Osteoblast (primary cell): Measurements from ENCODE around the gene ADGRV1. TPM values are rescaled to one million over a fixed set of nuclear protein-coding genes. Genes with fewer than 3 reads are reported as not detected.

Experiments
- DNase-seq: peaks from one replicate; pipeline ENCODE4 v3.0.0; 2011; ENCODE audit warnings: low spot score, mixed read lengths; ENCODE audit not compliant: insufficient read length; ENCODE audit errors: missing footprints
- H2AFZ ChIP-seq: 2 replicates; pipeline ENCODE4 v1.6.0; 2011; ENCODE audit warnings: mild to moderate bottlenecking, low read length
- H3K27ac ChIP-seq: 2 replicates; pipeline ENCODE4 v1.5.1; 2011; ENCODE audit warnings: mild to moderate bottlenecking, low read depth, low read length, moderate library complexity
- H3K27me3 ChIP-seq: 2 replicates; pipeline ENCODE4 v1.6.0; 2012; ENCODE audit warnings: mild to moderate bottlenecking, control low read depth, inconsistent platforms, low read length, moderate library complexity; ENCODE audit not compliant: insufficient read depth
- H3K36me3 ChIP-seq: 2 replicates; pipeline ENCODE4 v1.5.1; 2011; ENCODE audit warnings: mild to moderate bottlenecking, low read length, control low read depth, moderate library complexity; ENCODE audit not compliant: insufficient read depth
- H3K4me1 ChIP-seq: 2 replicates; pipeline ENCODE4 v1.5.1; 2011; ENCODE audit warnings: mild to moderate bottlenecking, low read length, control low read depth, moderate library complexity; ENCODE audit not compliant: insufficient read depth
- H3K4me2 ChIP-seq: 2 replicates; pipeline ENCODE4 v1.6.0; 2011; ENCODE audit warnings: mild to moderate bottlenecking, low read length; ENCODE audit not compliant: insufficient read depth
- H3K4me3 ChIP-seq: fragments of 200-600 bp; sonication (generic); 3 replicates; pipeline ENCODE4 v1.5.1; 2012; ENCODE audit warnings: mild to moderate bottlenecking, low read length, inconsistent platforms; ENCODE audit not compliant: insufficient read depth
- H3K79me2 ChIP-seq: 2 replicates; pipeline ENCODE4 v1.6.0; 2012; ENCODE audit warnings: mild to moderate bottlenecking, low read length, control low read depth, inconsistent platforms; ENCODE audit not compliant: insufficient read depth
- H3K9me3 ChIP-seq: 2 replicates; pipeline ENCODE4 v1.5.1; 2011; ENCODE audit warnings: low read depth, low read length, control low read depth
- H4K20me1 ChIP-seq: 2 replicates; pipeline ENCODE4 v1.6.0; 2012; ENCODE audit warnings: mild to moderate bottlenecking, low read length, control low read depth; ENCODE audit not compliant: insufficient read depth
- total RNA-seq: library from RNA; depleted of rRNA; stranded (reverse); fragments of >200 nt; gene quantifications from 2 replicates; pipeline ENCODE4 v1.2.3, GENCODE V29; 2012
- TF ChIP-seq, protein P1 (sequence below): IDR thresholded peaks from 2 replicates; pipeline ENCODE4 v1.5.1; 2011; ENCODE audit warnings: mild to moderate bottlenecking, low read depth, low read length, moderate library complexity; ENCODE audit errors: extremely low read depth

ADGRV1 gene
- total RNA-seq, 1 donor, result under 0.01 TPM

DNA sequence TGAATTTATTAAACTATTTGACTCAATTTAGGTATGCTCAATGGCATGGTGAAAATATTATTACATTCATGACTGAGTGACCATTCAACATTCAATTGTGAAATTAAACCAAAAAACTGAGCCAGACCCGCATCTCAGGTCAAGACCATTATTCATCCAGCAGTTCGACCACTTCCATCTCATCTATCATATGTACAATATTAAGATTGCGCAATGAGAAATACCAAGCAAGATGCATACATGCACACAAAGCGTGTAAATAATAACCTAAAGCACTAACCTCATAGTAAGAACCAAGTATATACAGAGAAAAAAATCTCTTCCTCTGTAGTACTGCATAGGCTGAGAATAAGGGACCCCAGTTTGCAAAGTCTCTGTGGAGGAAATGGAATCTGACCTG, 310.2 kb downstream of the ADGRV1 start:
- DNase-seq, result no peak
- Histone ChIP-seq H3K4me1 (no peaks in the 10 kb centered on the region), H3K27ac (no peak overlapping the region), H4K20me1 (no peaks in the 10 kb centered on the region), H3K4me2 (no peak overlapping the region), H3K9me3 (no peaks in the 10 kb centered on the region), H2AFZ (no peak overlapping the region), H3K4me3 (no peak overlapping the region), H3K36me3 (no peaks in the 10 kb centered on the region), H3K27me3 (peaks cover 3% of the 10 kb centered on the region), H3K79me2 (no peaks in the 10 kb centered on the region)
- TF ChIP-seq, protein P1, sequence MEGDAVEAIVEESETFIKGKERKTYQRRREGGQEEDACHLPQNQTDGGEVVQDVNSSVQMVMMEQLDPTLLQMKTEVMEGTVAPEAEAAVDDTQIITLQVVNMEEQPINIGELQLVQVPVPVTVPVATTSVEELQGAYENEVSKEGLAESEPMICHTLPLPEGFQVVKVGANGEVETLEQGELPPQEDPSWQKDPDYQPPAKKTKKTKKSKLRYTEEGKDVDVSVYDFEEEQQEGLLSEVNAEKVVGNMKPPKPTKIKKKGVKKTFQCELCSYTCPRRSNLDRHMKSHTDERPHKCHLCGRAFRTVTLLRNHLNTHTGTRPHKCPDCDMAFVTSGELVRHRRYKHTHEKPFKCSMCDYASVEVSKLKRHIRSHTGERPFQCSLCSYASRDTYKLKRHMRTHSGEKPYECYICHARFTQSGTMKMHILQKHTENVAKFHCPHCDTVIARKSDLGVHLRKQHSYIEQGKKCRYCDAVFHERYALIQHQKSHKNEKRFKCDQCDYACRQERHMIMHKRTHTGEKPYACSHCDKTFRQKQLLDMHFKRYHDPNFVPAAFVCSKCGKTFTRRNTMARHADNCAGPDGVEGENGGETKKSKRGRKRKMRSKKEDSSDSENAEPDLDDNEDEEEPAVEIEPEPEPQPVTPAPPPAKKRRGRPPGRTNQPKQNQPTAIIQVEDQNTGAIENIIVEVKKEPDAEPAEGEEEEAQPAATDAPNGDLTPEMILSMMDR, result no peak

DNA sequence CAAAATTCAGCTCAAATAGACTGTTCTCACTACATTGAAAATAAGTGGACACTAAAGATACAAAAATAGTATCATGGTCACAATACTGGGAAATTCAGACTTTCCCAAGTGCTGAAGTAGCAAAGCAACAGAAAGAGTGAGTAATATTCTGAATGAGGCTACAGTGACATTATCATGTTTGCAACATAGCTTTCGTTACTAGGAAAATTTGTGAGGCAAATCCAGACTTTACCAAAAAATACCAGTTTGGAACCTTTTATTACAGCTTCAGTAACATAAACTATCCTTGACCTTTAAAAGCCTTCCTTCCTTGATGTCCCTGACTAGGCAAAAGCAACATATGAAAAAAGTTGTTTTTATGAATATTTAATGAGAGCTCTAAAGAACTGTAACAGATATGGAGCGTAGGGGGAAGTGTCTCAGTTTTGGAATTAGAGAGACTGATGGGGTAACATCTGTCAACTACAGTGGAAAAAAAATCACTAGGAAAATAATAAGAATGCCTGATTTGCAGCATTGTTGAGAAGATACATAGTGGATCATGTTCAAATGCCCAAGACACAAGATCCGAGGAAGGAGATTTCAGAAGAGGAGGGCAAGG, 312.9 kb downstream of the ADGRV1 start:
- no peak overlapping the region for H3K4me2 ChIP-seq
- no peak overlapping the region for H3K4me3 ChIP-seq
- H3K27ac ChIP-seq, result no peak overlapping the region
- H3K9me3 ChIP-seq, result no peaks in the 10 kb centered on the region
- peaks cover 5% of the 10 kb centered on the region for H3K27me3 ChIP-seq
- TF ChIP-seq, protein P1, result no peak
- DNase-seq, result no peak
- H4K20me1 ChIP-seq, result no peaks in the 10 kb centered on the region
- H3K79me2 ChIP-seq, result no peaks in the 10 kb centered on the region
- H2AFZ ChIP-seq, result no peak overlapping the region
- H3K36me3 ChIP-seq, result no peaks in the 10 kb centered on the region
- no peaks in the 10 kb centered on the region for H3K4me1 ChIP-seq

DNA sequence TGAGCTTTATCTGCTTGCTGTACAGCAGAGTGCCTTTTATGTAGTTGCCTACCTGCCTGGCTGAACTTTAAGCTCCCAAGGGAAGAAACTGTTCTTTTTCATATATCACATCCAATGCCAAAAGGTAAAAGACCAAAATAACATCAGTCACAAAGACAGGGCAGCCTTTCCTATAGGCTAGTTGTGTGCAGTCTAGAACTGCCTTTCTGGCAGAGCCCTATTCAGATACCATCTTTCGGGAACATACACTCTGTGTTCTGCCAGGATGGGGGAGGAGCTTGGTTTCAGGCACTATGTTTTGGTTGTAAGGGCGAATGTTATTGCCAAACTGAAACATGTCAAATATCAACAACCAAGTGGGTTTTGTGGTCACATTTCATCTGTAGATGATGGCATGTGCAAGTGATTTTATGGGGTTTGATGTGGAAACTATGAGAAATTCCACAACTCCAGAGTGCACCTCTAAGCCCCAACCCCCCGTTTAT, 314.5 kb downstream of the ADGRV1 start:
- H3K79me2 ChIP-seq, result no peaks in the 10 kb centered on the region
- H3K27ac ChIP-seq, result no peak overlapping the region
- DNase-seq, result no peak
- TF ChIP-seq, protein P1, result no peak
- H2AFZ ChIP-seq, result no peak overlapping the region
- no peaks in the 10 kb centered on the region for H3K9me3 ChIP-seq
- no peak overlapping the region for H3K4me3 ChIP-seq
- no peak overlapping the region for H3K4me2 ChIP-seq
- no peaks in the 10 kb centered on the region for H3K4me1 ChIP-seq
- H4K20me1 ChIP-seq, result no peaks in the 10 kb centered on the region
- H3K27me3 ChIP-seq, result peaks cover 5% of the 10 kb centered on the region
- H3K36me3 ChIP-seq, result no peaks in the 10 kb centered on the region

DNA sequence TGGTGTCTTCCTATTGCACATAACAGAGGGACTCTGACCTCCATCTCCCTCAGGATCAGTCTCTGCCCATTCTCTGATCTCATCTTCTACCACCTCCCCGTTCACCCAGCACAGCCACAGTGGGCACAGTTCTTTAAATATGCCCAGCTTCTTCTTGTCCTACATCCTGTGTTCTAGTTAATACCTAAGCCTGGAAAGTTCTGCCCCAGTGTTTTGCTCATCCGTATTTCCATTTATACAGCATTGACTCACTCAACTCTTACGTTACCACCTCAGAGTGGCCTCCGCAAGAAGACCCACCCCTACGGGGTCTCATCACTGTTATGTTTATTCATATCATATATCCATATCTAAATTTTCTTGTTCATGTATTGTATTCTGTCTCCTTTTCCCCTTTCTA, 315.5 kb downstream of the ADGRV1 start:
- Histone ChIP-seq H3K27me3 (peaks cover 5% of the 10 kb centered on the region), H3K36me3 (no peaks in the 10 kb centered on the region), H3K79me2 (no peaks in the 10 kb centered on the region), H4K20me1 (no peaks in the 10 kb centered on the region), H3K4me3 (no peak overlapping the region), H3K4me1 (no peaks in the 10 kb centered on the region), H3K9me3 (no peaks in the 10 kb centered on the region), H3K27ac (no peak overlapping the region), H2AFZ (no peak overlapping the region), H3K4me2 (no peak overlapping the region)
- TF ChIP-seq, protein P1, result no peak
- DNase-seq, result no peak
